ENCODE results near the gene DEXI. TPM values are rescaled to one million over a fixed set of nuclear protein-coding genes. Genes with fewer than 3 reads are reported as not detected.
A peak's percentile ranks its signal among the peaks of the same experiment; 100 is the strongest.

Gene DEXI
- total and polyA plus RNA-seq, 9 of the 15 experiments (the other 6 are each of a cell fraction or from before 2014, with no cell fraction given), result 2.9 to 40.1 (median 22.0) TPM

- TF ChIP-seq, protein P1, sequence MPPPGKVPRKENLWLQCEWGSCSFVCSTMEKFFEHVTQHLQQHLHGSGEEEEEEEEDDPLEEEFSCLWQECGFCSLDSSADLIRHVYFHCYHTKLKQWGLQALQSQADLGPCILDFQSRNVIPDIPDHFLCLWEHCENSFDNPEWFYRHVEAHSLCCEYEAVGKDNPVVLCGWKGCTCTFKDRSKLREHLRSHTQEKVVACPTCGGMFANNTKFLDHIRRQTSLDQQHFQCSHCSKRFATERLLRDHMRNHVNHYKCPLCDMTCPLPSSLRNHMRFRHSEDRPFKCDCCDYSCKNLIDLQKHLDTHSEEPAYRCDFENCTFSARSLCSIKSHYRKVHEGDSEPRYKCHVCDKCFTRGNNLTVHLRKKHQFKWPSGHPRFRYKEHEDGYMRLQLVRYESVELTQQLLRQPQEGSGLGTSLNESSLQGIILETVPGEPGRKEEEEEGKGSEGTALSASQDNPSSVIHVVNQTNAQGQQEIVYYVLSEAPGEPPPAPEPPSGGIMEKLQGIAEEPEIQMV (tag; conservative IDR thresholded peaks at IDR 0.05; ENCODE audit: low read depth), result no peak
- TF ChIP-seq, protein P2, sequence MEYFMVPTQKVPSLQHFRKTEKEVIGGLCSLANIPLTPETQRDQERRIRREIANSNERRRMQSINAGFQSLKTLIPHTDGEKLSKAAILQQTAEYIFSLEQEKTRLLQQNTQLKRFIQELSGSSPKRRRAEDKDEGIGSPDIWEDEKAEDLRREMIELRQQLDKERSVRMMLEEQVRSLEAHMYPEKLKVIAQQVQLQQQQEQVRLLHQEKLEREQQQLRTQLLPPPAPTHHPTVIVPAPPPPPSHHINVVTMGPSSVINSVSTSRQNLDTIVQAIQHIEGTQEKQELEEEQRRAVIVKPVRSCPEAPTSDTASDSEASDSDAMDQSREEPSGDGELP (CRISPR knock-in tag; IDR thresholded peaks at IDR 0.05; ENCODE audit: borderline replicate concordance), result peak; percentile 98
- TF ChIP-seq ZNF384 (IDR thresholded peaks at IDR 0.05; ENCODE audit: low read depth, low read length), result no peak
- TF ChIP-seq ZNF780A (CRISPR knock-in tag; IDR thresholded peaks at IDR 0.05), result no peak
- no peak for TF ChIP-seq POLR3G (IDR thresholded peaks at IDR 0.05; ENCODE audit: extremely low read depth, insufficient read length, insufficient replicate concordance)
- no peak for TF ChIP-seq SRSF9 (IDR thresholded peaks at IDR 0.05; ENCODE audit: borderline replicate concordance, low read depth, low read length)
- no peak for TF ChIP-seq ZNF436 (CRISPR knock-in tag; IDR thresholded peaks at IDR 0.05)
- TF ChIP-seq GABPB1 (CRISPR knock-in tag; IDR thresholded peaks at IDR 0.05), result peak; percentile 96
- peak; percentile 37 for TF ChIP-seq HNRNPK (IDR thresholded peaks at IDR 0.05; ENCODE audit: low read depth, low read length, poor library complexity, severe bottlenecking)
- TF ChIP-seq NFE2L1 (tag; IDR thresholded peaks at IDR 0.05; ENCODE audit: borderline replicate concordance, low read depth), result no peak
- TF ChIP-seq MTF1 (CRISPR knock-in tag; IDR thresholded peaks at IDR 0.05; ENCODE audit: borderline replicate concordance), result no peak
- TF ChIP-seq MTA2 (IDR thresholded peaks at IDR 0.05; ENCODE audit: low read depth), result no peak
- peak; percentile 88 to 91 for TF ChIP-seq MAZ (CRISPR knock-in tag; conservative IDR thresholded peaks at IDR 0.05 in 1 of 2, IDR thresholded peaks at IDR 0.05 in 1 of 2)
- TF ChIP-seq, protein P3, sequence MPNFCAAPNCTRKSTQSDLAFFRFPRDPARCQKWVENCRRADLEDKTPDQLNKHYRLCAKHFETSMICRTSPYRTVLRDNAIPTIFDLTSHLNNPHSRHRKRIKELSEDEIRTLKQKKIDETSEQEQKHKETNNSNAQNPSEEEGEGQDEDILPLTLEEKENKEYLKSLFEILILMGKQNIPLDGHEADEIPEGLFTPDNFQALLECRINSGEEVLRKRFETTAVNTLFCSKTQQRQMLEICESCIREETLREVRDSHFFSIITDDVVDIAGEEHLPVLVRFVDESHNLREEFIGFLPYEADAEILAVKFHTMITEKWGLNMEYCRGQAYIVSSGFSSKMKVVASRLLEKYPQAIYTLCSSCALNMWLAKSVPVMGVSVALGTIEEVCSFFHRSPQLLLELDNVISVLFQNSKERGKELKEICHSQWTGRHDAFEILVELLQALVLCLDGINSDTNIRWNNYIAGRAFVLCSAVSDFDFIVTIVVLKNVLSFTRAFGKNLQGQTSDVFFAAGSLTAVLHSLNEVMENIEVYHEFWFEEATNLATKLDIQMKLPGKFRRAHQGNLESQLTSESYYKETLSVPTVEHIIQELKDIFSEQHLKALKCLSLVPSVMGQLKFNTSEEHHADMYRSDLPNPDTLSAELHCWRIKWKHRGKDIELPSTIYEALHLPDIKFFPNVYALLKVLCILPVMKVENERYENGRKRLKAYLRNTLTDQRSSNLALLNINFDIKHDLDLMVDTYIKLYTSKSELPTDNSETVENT (CRISPR knock-in tag; IDR thresholded peaks at IDR 0.05), result no peak
- TF ChIP-seq LEF1 (IDR thresholded peaks at IDR 0.05), result no peak
- no peak for TF ChIP-seq MTA1 (IDR thresholded peaks at IDR 0.05; ENCODE audit: borderline replicate concordance)
- no peak for TF ChIP-seq ZNF212 (CRISPR knock-in tag; IDR thresholded peaks at IDR 0.05)
- TF ChIP-seq, protein P4, sequence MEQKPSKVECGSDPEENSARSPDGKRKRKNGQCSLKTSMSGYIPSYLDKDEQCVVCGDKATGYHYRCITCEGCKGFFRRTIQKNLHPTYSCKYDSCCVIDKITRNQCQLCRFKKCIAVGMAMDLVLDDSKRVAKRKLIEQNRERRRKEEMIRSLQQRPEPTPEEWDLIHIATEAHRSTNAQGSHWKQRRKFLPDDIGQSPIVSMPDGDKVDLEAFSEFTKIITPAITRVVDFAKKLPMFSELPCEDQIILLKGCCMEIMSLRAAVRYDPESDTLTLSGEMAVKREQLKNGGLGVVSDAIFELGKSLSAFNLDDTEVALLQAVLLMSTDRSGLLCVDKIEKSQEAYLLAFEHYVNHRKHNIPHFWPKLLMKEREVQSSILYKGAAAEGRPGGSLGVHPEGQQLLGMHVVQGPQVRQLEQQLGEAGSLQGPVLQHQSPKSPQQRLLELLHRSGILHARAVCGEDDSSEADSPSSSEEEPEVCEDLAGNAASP (IDR thresholded peaks at IDR 0.05), result no peak
- peak; percentile 83 for TF ChIP-seq GMEB1 (CRISPR knock-in tag; IDR thresholded peaks at IDR 0.05)
- no peak for TF ChIP-seq MECOM (CRISPR knock-in tag; IDR thresholded peaks at IDR 0.05)
These were observed 2.2 kb upstream of the DEXI start, which contains the start of gene CLEC16A (continued) for GRCh38 chr16:10944249-10945064.

Measured in K562 (cell line).